Smooth muscle cell of the brain vasculature (primary cell): ENCODE results near the gene PTPN2.
"Not testable (repeated sequence)": the region's sequence is repeated elsewhere in the genome, so short reads cannot be mapped to it uniquely, and the experiment has no call there.

ENCODE experiments used
- DNase-seq: peaks from one replicate; pipeline ENCODE4 v3.0.0-alpha.2; 2012; ENCODE audit warnings: low read depth, low spot score

Gene PTPN2

GRCh38 chr18:12827588-12827987, 56.4 kb downstream of the PTPN2 start:
- no peak for DNase-seq

- DNase-seq: no peak
Observed at GRCh38 chr18:12825230-12825629, 58.8 kb downstream of the PTPN2 start.

DNA sequence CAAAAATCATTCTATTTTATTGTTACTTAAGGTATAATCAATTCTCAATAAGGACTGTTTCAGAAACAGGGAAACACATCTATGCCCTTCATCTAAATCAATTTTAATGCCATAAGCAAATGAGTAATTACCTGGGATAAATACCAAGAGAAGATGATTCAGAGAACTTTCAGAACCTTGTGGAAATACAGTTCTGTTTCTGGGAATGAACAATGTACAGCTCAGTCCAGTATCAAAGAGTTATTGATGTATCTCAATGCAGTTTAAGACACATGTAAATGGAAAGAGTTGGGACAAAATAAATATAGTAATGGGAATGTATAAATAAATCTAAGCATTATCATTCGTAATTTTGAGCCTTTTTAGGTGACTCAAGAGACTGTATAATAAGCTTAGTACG, 60.1 kb downstream of the PTPN2 start:
- no peak for DNase-seq

DNA sequence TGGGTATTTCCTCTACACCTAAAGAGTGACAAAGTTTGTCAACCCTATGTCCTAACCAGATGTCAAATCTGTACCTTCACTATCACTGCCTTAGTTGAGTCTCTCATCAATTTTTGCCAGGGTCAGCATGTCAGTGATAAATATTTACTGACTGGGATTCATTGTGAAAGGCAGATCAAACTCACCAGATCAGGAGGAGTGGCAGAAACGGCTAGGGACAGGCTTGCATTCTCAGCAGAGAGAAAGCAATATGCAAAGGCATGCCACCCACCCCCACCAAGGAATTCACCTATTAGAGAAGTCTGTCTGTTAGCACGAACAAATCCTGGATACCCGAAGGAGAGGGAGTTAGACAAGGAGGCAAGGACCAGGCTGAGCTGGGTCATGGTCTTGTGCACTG, 62.6 kb downstream of the PTPN2 start:
- DNase-seq: no peak

DNA sequence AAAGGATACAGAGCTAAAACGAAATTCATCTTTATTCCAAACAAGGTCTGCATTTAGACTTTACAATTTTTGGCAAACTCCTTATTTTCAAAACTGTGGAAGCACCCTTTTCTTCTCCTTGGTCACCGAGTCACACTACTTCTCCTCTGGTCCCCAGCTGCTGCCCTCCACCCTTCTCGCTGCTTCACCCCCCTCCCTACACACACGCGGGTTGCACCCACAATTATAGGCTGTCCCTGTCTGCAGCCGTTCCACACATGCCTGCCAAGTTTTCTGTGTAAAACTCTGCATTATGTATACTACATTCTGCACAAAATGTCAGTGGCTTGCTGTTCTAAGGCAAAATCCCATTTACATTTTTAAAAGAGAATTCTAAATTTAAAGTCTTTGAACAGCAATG, 63.5 kb downstream of the PTPN2 start:
- DNase-seq: no peak

DNA sequence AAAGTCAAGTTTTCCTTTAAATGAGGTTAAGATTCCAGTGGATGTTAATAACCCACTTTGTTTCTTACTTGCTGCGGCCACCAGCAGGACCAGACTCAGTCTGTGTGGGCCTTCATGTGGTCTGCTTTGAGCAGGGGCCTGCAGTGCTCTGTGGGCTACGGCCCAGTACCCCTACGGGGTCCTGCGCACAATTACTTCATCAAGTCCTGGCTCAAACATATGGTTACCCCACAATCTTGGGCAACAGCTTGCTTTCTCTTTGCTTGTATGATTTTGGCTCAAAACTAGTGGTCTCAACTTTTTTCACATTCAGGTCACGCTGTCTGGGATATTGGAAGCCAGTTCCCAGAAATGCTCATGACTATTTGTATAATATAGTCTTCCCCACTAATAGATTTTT, 64.2 kb downstream of the PTPN2 start:
- DNase-seq: no peak

DNA sequence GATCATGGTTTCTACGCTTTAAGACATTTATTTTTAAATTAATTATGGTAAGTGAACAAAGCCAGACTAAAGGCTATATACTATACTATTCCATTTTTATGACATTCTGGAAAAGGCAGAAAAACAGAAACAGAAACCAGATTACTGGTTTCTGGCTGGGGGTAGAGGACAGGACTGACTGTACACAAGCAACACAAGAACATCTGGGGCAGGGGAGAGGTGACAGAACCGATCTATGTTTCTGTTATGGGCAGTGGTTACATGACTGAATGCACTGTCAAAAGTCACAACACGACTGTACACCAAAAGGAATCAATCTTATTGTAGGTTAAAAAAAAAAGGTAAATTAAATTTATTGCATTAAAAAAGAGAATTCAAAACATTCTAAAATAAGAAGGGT, 64.7 kb downstream of the PTPN2 start:
- no peak for DNase-seq

GRCh38 chr18:12818243-12818642, 65.8 kb downstream of the PTPN2 start:
- no peak for DNase-seq

GRCh38 chr18:12816451-12816850, 67.6 kb downstream of the PTPN2 start:
- no peak for DNase-seq

DNA sequence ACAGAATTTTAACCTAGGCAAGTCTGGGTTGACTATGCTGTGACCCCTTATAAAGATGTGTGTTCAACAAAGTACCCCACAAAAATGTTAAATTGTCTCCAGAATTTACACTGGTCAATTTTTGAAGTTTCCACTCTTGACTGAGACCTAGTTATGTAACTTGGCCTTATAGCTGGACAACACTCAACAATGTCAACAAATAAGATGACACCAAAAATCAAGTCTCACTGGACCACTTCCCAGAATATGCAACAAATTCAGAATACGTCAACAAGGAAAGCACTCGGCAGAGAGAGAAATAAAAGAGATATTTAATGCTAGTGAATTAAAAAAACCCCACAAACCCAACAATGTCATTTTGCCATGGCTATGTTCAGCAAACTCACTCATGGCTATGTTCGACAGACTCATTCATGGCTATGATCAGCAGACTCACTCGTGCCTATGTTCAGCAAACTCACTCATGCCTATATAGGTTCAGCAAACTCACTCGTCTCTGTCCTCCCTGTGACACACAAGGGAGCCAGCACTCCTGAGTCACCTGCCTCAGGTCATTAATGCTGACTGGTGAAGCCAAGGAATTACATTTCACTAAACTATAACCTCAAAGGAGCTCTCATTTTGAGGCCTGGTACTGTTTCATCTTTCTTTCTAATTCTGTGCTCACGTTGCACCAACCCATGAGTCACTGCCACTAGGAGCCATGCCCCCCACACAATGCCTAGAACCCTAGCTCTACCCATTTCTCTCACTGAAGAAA, 72.7 kb downstream of the PTPN2 start:
- no peak for DNase-seq

DNA sequence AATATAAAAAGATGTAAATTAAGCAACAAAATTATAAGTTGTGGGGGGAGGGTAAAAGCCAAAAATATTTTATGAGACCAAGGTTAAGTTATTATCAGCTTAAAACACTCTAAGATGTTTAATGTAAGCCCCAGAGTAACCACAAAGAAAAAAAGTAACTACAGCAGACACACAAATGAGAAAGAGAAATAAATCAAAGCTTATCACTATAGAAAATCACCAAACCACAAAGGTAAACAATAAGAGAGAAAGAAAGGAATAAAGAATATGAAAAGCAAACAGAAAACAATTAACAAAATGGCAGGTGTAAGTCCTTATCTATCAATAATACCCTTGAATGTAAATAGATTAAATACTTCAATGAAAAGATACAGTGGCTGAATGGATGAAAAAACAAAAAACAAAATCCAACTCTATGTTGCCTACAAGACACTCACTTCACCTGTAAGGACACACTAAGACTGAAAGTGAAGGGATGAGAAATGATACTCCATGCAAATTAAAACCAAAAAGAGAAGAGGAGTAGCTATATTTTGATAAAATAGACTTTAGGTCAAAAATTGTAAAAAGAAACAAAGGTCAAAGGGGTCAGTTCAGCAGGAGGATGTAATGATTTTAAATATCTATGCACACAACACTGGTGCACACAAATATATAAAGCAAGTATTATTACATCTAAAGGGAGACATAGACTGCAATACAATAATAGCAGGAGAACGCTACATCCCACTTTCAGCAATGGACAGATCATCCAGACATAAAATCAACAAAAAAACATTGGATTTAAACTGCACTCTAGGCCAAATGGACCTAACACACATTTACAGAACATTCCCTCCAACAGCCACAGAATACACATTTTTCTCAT, 80.7 kb downstream of the PTPN2 start:
- DNase-seq: no peak

DNA sequence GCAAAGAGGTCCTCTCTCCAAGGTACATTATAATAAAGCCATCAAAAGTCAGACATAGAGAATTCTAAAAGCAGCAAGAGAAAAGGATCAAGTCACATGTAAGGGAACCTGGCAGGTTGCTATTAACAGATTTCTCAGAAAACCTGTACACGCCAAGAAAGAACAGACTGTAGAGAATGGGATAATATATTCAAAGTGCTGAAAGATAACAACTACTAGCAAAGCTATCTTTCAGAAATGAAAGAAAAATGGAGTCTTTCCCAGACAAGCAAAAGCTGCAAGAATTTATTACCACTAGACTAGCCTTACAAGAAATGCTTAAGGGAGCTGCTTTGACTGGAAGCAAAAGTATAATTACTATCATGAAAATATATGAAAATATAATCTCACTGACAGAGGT, 81.5 kb downstream of the PTPN2 start:
- DNase-seq: no peak

- no peak for DNase-seq
Observed at GRCh38 chr18:12796448-12796847, 87.6 kb downstream of the PTPN2 start.

GRCh38 chr18:12791610-12792009, 92.4 kb downstream of the PTPN2 start:
- no peak for DNase-seq

- DNase-seq: no peak
Observed at GRCh38 chr18:12786669-12787068, 97.4 kb downstream of the PTPN2 start.

- no peak for DNase-seq
Observed at GRCh38 chr18:12783524-12783923, 100.5 kb downstream of the PTPN2 start.

DNA sequence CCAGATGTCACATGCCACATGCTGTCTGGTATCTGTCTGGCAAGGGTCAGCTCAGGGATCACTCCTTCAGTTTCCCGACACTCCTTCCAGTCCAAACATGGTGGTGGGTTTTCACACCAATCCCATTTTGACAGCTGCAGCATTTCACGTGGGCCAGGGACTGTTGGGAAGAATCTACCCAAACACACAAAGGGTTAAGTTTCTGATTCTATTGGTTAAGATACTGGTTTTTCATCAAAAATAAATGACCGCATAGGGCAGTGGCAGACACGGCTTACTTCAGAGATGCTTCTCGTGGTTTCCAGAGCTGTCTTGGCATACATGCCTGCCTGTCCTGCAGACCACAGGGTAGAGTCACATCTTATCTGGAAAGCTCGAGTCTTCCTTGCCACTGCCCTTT, 101.5 kb downstream of the PTPN2 start:
- DNase-seq: no peak

DNA sequence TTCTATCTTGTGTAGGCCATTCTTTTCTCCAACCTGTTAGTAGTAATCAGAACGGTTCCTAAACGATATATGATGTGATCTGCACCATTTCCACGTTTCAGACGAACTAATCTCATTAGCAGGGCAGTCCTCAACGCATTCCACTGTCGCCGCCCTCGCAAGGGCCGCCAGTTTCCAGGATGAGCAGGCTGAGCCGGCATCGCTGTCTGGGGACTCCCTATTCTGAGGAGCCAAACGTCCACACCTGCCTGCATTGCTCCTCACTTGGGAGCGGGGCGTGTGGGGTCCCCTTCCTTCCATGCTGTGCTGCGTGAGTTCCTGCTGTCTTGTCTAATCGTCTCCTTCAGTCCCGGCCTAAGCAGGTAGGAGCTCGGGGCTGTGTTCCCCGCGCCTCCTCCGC, 104.6 kb downstream of the PTPN2 start:
- no peak for DNase-seq

DNA sequence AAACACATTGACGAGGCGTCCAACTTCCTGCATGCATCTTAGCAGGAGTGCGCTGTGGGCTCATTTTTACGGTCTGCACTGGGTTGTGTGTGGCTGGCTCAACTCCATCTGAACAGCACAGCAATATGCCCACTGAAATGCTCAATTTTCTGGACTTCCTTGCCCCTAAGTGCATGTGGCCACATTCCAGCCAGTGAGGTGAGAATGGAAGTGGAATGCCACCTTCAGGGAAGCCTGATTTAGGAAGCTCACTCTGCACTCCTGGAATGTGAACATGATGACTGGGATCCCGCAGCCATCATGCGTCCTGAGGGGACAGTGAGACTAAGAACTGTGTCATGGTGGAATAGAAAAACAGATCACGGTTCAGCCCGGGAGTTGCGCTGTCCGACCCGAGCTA, 105.0 kb downstream of the PTPN2 start:
- DNase-seq: no peak

DNA sequence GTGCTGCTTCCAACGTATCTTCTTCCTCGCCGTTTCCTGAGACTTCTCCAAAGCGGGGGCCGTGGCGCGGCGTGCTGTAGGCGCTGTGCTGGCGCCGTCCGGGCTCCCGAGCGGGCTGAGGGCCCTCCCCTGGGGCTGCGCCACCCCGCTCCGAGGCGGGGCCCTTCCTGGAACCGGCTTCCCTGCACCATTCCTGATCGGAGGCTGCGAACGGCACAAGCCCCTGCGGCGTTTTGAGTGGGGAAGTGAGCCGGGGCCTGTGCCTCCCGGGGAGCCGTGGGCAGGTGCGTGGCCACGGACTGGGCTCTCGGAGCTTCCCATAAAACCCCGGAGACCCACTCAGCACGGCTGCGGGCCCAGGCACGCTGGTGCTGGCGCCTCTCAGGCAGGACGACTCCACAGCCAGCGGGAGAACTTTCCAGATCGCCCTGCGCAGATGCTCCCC, 106.5 kb downstream of the PTPN2 start:
- no peak for DNase-seq

GRCh38 chr18:12776821-12777471, 107.1 kb downstream of the PTPN2 start:
- DNase-seq: no peak

GRCh38 chr18:12776415-12776814, 107.6 kb downstream of the PTPN2 start:
- DNase-seq: not testable (repeated sequence)
